GM12878 (cell line): Measurements from ENCODE around the gene TPR.

Experiments used
- CBFB ChIP-seq: IDR thresholded peaks from 2 replicates; pipeline ENCODE4 v1.6.1; 2016; ENCODE audit warnings: antibody characterized with exemption, low read depth
- CBX5 ChIP-seq: sonication (generic); IDR thresholded peaks from 2 replicates; pipeline ENCODE4 v1.6.1; 2016; ENCODE audit warnings: low read depth, moderate library complexity, mild to moderate bottlenecking, inconsistent platforms
- TF ChIP-seq, protein P1 (sequence below): fragments of 450-650 bp; formaldehyde crosslinking; IDR thresholded peaks from 2 replicates; pipeline ENCODE4 v1.4.0; 2020; ENCODE audit warnings: mild to moderate bottlenecking, moderate library complexity

DNA sequence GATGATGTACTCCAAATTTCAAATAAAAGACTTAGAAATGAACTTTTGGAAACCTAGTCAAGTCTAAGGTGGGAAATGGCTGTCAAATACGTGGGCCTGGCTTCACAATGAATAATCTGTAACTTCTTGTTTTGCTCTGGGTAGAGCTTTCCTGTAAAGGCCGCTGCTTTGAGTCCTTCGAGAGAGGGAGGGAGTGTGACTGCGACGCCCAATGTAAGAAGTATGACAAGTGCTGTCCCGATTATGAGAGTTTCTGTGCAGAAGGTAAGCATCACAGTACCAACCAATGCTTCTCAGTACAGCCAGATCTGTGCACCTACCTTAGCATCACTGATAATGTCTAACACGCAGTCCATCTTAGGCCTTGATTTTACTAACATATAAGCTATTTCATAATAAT, 73.6 kb downstream of the TPR start:
- TF ChIP-seq CBX5 (no peak), CBFB (no peak)
- TF ChIP-seq, protein P1, sequence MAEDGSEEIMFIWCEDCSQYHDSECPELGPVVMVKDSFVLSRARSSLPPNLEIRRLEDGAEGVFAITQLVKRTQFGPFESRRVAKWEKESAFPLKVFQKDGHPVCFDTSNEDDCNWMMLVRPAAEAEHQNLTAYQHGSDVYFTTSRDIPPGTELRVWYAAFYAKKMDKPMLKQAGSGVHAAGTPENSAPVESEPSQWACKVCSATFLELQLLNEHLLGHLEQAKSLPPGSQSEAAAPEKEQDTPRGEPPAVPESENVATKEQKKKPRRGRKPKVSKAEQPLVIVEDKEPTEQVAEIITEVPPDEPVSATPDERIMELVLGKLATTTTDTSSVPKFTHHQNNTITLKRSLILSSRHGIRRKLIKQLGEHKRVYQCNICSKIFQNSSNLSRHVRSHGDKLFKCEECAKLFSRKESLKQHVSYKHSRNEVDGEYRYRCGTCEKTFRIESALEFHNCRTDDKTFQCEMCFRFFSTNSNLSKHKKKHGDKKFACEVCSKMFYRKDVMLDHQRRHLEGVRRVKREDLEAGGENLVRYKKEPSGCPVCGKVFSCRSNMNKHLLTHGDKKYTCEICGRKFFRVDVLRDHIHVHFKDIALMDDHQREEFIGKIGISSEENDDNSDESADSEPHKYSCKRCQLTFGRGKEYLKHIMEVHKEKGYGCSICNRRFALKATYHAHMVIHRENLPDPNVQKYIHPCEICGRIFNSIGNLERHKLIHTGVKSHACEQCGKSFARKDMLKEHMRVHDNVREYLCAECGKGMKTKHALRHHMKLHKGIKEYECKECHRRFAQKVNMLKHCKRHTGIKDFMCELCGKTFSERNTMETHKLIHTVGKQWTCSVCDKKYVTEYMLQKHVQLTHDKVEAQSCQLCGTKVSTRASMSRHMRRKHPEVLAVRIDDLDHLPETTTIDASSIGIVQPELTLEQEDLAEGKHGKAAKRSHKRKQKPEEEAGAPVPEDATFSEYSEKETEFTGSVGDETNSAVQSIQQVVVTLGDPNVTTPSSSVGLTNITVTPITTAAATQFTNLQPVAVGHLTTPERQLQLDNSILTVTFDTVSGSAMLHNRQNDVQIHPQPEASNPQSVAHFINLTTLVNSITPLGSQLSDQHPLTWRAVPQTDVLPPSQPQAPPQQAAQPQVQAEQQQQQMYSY (CRISPR knock-in tag), result no peak
